ENCODE results near the gene KCNQ2.

The KCNQ2 gene

DNA sequence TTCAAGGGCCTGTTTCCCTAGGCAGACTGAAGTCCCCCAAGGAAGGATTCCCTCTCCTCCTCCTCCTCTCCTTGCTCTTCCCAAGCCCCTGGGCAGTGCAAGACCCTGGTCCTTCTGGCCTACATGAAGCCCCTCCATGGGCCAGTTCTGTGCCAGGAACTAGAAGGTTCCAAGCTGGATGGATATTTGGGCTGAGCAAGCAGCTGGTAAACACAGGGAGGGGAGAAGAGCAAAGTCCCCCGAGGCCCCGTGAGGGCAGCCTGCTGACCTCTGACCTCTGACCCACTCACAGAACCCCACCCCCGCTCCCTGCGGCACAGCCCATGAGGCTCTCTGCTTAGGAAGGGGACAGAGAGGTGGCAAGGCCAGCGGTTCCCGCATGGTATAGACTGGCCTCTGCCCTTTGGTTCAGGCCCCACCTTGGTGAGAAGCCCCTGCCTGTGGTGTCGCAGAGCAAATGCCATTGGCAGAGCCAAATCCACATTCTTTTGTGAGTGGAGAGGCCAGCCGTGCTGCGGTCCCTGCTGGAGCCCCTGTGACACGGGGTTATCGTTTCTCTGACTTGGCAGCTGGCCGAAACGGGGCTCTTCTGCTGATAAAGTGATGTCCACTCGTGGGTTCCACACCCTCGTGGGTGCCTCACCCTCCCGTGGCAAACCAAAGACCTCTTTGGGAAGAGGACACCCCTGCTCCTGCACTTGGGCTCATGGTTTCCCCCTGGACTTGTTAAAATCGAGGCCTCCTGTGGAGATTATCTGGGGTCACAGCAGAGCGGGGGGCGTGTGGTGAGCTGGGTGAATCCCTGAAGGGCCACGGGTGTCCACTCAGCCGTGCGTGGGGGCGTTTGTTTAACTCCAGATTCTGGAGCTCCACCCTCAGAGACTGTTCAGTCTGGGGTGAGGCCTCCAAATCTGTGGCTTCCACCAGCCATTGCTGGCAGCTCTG is 109.2 kb downstream of the KCNQ2 start:
- Histone ChIP-seq H3K36me3 (ENCODE audit: insufficient read depth, low read length) (no peaks in the 10 kb centered on the region), H3K4me3 (no peak overlapping the region), H3K27ac (no peak overlapping the region), H3K9me3 (ENCODE audit: low read depth, low read length) (no peaks in the 10 kb centered on the region), H3K9ac (ENCODE audit: insufficient read length) (no peak overlapping the region)
- TF ChIP-seq FOXP2 (optimal IDR thresholded peaks at IDR 0.05; ENCODE audit: control extremely low read depth, extremely low read length, insufficient read depth), result no peak
- TF ChIP-seq POLR2AphosphoS5 (IDR thresholded peaks at IDR 0.05; ENCODE audit: borderline replicate concordance, low read depth, low read length), result no peak
- TF ChIP-seq EZH2 (IDR thresholded peaks at IDR 0.05), result no peak
- no peak for DNase-seq (ENCODE audit: low read depth, low spot score)

DNA sequence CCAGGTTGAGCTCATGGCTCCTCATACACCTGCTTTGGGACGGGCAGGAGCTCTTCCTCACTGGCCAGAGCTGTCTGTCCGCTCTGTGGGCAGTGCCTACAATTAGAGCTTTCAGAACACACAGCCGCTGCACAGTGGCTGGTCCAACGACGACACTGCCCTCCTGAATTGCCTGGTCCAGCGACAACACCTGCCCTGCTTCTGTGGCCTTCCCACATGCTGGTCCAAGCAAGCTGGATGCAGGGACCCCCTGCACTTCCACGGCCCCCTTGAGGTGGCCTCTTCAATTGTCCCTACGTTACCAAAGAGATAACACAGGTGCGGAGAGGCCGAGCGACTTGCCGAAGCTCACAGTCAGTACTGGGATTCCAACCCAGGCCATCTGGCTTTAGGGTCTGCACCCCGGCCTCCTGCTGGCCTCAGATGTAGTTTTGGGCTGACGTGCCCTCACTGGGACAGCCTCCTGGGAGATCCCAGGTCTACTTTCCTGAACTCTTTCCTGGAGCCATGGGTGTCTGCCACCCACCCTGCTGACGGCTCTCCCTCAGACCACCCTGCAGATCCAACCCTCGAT is 109.9 kb downstream of the KCNQ2 start:
- Histone ChIP-seq H3K4me3 (no peak overlapping the region), H3K9ac (ENCODE audit: insufficient read length) (no peak overlapping the region), H3K9me3 (ENCODE audit: low read depth, low read length) (no peaks in the 10 kb centered on the region), H3K27ac (no peak overlapping the region), H3K36me3 (ENCODE audit: insufficient read depth, low read length) (no peaks in the 10 kb centered on the region)
- TF ChIP-seq FOXP2 (optimal IDR thresholded peaks at IDR 0.05; ENCODE audit: control extremely low read depth, extremely low read length, insufficient read depth) (no peak), EZH2 (IDR thresholded peaks at IDR 0.05) (no peak), POLR2AphosphoS5 (IDR thresholded peaks at IDR 0.05; ENCODE audit: borderline replicate concordance, low read depth, low read length) (no peak)
- DNase-seq (ENCODE audit: low read depth, low spot score), result no peak

DNA sequence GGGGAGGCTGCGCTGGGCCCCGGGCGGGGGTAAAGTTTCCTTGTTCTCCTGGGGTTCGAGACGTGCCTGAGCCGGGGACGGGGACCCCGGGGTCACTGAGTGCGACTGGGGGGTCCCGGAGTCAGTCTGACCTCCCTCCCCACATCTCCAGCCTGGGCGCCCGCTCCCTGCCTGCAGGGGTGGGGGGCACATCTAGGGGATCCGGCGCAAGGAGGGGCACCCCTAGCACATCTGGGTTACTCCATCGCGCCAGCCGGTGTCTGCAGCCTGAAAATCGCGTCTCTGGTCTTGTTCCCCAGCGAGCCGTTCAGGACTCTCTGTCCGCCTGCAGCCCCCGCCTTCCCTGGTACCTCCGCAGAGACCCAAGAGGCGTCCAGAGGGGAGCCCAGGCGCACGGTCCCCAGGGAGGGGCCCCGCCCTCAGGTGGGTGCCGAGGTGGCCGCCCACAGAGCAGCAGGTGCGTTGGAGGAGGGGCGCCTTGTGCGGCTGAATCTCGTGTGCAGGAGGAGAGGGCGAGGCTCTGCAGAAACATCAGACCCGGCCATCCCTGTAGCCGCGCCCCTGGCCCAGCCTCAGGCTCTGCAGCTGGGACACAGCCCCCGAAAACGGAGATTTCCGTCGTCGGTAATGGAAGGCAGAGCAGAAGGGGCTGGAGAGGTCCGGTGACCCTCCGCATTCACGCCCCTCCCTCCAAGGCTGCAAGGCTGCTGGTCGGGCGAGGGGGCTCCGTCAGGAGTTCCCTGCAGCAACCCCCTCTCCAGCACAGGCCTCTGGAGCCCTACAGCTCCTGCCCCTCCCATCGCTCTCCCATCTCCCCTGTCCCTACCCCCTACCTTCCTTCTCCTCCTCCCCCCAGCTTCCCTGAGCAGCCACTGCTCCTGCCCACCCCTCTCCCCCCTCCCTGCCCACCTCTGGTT is 110.7 kb downstream of the KCNQ2 start:
- TF ChIP-seq POLR2AphosphoS5 (IDR thresholded peaks at IDR 0.05; ENCODE audit: borderline replicate concordance, low read depth, low read length), result no peak
- TF ChIP-seq EZH2 (IDR thresholded peaks at IDR 0.05), result no peak
- no peak for TF ChIP-seq FOXP2 (optimal IDR thresholded peaks at IDR 0.05; ENCODE audit: control extremely low read depth, extremely low read length, insufficient read depth)
- no peak overlapping the region for H3K27ac ChIP-seq
- H3K9ac ChIP-seq (ENCODE audit: insufficient read length), result no peak overlapping the region
- no peak for DNase-seq (ENCODE audit: low read depth, low spot score)
- no peak overlapping the region for H3K4me3 ChIP-seq
- H3K36me3 ChIP-seq (ENCODE audit: insufficient read depth, low read length), result no peaks in the 10 kb centered on the region
- no peaks in the 10 kb centered on the region for H3K9me3 ChIP-seq (ENCODE audit: low read depth, low read length)

DNA sequence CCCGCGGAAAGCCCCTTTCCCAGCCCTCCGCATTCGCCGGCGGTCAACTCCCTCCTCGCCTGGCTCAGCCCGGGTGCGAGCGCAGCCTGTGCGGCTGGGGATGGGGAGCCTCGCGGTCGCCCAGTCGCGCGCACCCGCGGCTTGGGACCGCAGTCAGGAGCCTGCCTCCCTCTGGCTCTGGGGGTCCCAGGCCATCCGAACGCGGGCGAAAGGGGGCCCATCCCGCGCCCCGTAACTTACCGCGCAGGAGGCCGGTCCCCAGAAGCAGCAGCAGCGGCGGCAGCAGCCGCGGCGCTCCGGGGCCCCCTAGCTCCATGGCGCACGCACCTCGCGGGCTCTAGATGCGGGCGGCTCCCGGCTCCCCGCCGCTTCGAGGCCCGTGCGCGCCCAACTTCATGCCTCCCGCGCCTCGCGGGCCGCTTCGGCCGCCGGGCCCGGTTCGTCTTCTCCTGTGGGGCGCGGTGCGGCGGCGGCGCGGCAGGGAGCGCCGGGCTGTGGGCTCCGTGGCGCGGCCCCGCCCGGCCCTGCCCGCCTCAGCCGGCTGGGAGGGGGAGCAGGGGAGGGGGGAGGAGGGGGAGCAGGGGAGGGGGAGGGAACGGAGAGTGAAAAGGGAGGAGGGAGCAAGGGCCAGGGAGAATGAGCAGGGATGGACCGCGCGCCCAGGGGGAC is 111.5 kb downstream of the KCNQ2 start, which contains the start of gene CHRNA4:
TSS of gene CHRNA4 (minus strand) at position 500 of the 669 bp plus-strand sequence. CDS start at position 316, 184 bp downstream.
- TF ChIP-seq EZH2 (IDR thresholded peaks at IDR 0.05) (no peak), POLR2AphosphoS5 (IDR thresholded peaks at IDR 0.05; ENCODE audit: borderline replicate concordance, low read depth, low read length) (no peak), FOXP2 (optimal IDR thresholded peaks at IDR 0.05; ENCODE audit: control extremely low read depth, extremely low read length, insufficient read depth) (no peak)
- no peak within 1 kb of the TSS for H3K9ac ChIP-seq (ENCODE audit: insufficient read length)
- no peak for DNase-seq (ENCODE audit: low read depth, low spot score)
- H3K36me3 ChIP-seq (ENCODE audit: insufficient read depth, low read length), result no peaks in the 10 kb centered on the region
- H3K4me3 ChIP-seq, result no peak within 1 kb of the TSS
- H3K9me3 ChIP-seq (ENCODE audit: low read depth, low read length), result no peaks in the 10 kb centered on the region
- H3K27ac ChIP-seq, result no peak within 1 kb of the TSS

DNA sequence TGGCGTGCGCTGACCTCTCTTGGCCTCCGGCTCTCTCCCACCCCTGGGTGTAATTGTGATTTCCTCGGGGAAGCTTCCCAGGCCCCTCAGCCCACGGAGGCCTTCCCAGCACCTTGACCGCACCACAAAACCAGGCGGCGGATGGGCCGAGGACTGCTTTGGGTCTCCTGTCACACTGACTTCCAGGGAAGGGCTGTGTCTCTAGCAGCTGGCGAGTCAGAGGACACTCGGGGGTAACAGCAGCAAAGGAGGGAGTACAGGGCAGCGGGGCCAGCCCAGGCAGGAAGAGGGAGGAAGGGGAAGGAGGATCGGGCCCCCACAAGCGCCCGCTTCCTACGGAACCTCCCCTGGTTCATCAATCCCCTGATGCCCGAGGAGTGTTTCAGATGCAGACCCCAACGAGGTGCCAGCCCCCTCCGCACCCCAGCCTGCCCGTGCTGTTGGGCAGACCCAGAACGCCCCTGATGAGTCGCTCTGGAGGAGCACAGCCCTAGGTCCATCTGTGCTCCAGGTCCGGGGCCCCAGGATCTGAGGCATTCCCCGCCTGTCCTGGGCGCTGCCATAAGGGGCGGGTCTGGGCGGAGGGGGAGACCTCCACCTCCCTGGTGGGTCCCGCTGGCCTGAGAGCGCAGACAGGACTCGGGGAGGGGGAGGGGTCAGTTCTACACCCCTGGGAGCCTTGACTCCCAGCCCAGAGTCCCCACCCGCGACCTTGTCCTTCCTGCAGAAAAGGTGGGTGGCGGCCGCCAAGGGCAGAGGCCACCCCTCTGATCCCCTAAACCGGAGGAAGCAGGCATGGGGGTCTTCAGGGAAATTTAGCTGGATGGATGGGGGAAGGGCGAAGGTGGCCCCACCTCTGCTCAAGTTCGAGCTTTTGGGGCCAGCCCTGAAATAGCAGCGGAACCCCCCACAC is 112.3 kb downstream of the KCNQ2 start:
- Histone ChIP-seq H3K27ac (no peak overlapping the region), H3K9ac (ENCODE audit: insufficient read length) (no peak overlapping the region), H3K9me3 (ENCODE audit: low read depth, low read length) (no peaks in the 10 kb centered on the region), H3K36me3 (ENCODE audit: insufficient read depth, low read length) (no peaks in the 10 kb centered on the region), H3K4me3 (no peak overlapping the region)
- TF ChIP-seq FOXP2 (optimal IDR thresholded peaks at IDR 0.05; ENCODE audit: control extremely low read depth, extremely low read length, insufficient read depth) (no peak), POLR2AphosphoS5 (IDR thresholded peaks at IDR 0.05; ENCODE audit: borderline replicate concordance, low read depth, low read length) (no peak), EZH2 (IDR thresholded peaks at IDR 0.05) (no peak)
- no peak for DNase-seq (ENCODE audit: low read depth, low spot score)

DNA sequence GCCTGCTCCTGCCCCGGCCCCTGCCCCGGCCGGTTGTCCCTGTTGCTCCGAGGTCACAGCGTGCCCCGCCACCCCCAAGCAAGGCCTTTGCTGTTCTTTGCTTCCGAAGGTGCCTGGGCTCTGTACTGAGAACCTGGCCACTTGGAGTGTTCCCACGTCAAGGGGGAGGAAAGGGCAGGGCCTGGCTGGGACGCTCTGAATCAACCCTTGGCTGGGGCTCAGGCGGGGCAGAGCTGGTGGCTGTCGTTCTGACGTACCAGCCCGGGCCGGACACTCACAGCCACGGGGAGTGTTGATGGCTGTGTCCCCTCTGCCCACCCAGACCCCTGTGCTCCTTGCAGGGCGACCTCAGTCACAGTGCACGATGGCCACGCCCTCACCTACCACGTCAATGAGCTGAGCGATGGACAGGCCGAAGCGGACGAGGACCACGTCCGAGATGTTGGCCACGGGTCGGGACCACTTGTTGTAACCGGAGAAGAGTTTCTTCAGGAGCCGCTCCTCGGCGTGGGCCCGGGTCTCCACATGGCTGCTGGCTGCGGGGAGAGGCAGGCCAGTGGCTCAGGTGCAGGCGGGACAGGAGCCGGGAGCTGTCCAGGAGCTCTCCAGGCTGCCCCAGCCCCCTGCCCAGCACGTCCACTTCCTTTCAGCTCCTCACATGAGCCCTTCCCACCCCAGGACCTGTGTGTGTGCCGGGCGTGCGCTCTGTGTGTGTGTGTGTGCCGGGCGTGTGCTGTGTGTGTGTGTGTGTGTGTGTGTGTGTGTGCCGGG is 113.1 kb downstream of the KCNQ2 start:
- Histone ChIP-seq H3K9ac (ENCODE audit: insufficient read length) (no peak overlapping the region), H3K36me3 (ENCODE audit: insufficient read depth, low read length) (no peaks in the 10 kb centered on the region), H3K4me3 (no peak overlapping the region), H3K9me3 (ENCODE audit: low read depth, low read length) (no peaks in the 10 kb centered on the region), H3K27ac (no peak overlapping the region)
- DNase-seq (ENCODE audit: low read depth, low spot score), result no peak
- TF ChIP-seq FOXP2 (optimal IDR thresholded peaks at IDR 0.05; ENCODE audit: control extremely low read depth, extremely low read length, insufficient read depth) (no peak), EZH2 (IDR thresholded peaks at IDR 0.05) (no peak), POLR2AphosphoS5 (IDR thresholded peaks at IDR 0.05; ENCODE audit: borderline replicate concordance, low read depth, low read length) (no peak)
